T-helper 2 cell (primary cell): ENCODE results near the gene YTHDF2.

Experiments used
- DNase-seq, 5 experiments: peaks; one replicate each; pipeline versions ENCODE4 v3.0.0 to v3.0.0-alpha.2; 2012 to 2022

The YTHDF2 gene

DNA sequence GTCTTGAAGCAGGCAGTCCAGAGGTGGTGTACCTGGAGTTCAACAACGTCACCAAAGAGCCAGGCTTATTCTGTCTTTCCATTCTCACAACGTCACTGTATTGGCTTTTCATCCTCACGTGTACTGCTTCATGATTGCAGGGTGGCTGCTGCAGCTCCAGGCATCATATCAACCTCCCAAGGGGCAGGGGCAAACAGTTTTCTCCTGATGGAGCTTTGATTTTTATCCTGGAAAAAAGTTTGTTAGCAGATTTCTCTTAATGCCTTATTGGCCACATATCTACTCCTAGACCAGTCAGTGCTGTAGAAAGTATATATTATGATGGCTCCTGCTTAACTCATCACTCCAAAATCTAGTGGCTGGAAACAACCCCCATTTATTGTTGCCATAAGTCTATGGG, 66.9 kb downstream of the YTHDF2 start:
- no peak for DNase-seq

DNA sequence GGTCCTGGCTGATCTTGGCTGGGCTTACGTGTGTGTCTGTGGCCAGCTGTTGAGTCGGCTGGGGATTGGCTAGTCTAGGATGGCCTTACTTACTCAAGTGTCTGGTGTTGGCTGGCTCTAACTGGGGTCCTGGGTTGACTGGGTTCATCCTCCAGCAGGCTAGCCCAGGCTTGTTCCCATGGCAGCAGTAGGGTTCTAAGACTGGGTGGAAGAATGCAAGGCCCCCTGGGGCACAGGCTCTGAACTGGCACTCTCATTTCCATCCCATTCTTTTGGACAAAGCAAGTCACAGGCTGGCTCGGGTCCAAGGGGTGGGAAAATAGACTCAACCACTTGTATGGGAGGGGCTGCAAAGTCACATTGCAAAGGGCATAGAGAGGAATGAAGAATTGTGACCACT, 67.3 kb downstream of the YTHDF2 start:
- no peak for DNase-seq

- DNase-seq = no peak
These were observed 70.3 kb downstream of the YTHDF2 start for GRCh38 chr1:28807046-28807445.

DNA sequence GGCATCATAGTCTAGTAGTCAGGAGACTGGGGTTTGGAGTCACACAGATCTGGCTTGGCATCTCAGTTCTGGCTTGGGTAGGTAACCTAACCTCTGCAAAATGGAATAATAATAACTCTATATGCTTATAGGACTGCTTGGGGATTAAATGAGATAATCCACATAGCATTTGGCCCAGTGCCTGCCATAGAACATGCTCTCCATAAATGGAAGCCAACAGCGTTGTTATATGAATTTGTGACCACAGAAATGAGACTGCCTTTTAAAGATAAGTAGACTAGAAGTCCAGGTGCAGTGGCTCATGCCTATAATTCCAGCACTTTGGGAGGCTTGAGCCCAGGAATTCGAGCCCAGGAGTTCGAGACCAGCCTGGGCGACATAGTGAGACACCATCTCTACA, 71.2 kb downstream of the YTHDF2 start:
- DNase-seq = no peak

DNA sequence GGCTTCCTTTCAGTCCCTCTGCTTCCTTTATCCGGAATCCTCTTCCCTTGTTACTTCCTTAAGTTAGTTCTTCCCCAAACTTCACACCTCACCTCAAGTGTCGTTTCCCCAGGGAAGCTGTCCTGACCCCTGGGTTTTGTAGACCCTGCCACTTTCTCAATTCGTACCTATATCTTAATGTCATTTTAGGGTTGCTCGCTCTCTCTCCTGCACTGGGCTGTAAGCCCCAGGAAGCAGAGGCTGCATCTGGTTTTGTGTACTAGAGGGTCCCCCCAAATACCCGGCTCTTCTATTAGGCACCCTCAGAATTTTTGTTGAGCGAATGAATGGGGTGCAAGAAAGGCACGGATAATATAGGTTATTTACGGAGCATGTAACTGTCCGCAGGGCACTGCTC, 74.6 kb downstream of the YTHDF2 start:
- no peak for DNase-seq

DNA sequence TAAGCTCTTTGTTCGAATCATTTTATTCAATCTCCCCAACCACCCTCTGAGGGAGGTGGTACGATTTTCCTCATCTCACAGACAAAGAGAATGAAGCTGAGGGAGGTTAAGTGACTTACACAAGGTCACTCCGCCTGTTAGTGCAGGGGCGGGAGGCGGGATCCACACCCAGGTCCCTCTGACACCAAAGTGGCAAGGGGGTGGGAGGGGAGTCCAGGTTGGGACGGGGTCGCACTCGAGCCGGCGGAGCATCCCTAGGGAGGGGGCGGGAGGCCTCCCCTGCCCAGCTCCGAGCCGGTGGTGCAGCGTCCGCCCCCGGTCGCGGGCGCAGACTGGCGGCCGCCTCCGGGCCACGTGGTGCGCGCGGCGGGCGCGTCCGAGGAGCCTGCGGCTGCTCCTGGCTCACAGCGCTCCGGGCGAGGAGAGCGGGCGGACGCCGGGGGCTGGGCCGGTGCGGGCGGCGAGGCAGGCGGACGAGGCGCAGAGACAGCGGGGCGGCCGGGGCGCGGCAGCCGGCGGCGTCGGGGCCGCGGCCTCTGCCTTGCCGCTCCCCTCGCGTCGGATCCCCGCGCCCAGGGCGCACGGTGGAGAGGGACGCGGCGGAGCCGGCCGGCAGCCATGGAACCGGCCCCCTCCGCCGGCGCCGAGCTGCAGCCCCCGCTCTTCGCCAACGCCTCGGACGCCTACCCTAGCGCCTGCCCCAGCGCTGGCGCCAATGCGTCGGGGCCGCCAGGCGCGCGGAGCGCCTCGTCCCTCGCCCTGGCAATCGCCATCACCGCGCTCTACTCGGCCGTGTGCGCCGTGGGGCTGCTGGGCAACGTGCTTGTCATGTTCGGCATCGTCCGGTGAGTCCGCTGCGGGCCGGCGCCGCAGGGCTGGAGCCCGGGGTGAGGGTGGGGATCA, 75.3 kb downstream of the YTHDF2 start, which contains the start of gene OPRD1:
TSS of gene OPRD1 (plus strand) at position 405 of the 903 bp plus-strand sequence. CDS start at position 619, 214 bp downstream.
- DNase-seq = peak in 1 of 5 experiments; percentile 31

GRCh38 chr1:28812669-28813468, 76.1 kb downstream of the YTHDF2 start:
- no peak for DNase-seq

GRCh38 chr1:28813931-28814465, 77.3 kb downstream of the YTHDF2 start:
- no peak for DNase-seq

DNA sequence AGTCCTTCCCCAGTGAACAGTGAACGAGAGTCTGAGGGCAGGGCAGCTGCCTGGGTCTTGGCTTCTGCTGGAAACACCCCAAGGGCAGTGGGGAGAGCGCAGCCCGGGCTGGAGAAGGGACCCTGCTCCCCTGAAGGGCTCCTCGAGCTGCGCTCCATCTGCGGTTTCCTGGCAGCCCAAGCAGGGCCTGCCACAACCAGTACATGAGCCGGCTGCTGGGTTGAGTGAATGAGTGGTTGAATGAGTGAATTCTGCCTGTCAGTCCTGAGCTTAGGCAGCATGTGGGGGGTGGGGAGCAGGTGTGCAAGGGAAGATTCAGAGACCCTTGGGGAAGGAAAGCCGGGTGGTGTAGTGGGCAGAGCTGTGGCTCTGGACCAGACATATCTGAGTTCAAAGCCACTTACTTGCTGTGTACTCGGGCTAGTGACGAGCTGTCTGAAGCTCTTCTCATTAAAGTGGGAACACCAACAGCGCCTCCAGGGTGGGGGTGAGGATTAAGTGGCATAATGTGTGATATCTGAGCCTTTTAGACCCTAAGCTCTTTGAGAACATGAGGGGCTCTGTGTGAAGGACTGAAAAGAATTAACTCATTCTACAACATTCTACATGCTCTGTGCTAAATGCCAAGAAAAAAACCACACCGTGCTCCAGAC, 78.9 kb downstream of the YTHDF2 start:
- DNase-seq = peak in 1 of 5 experiments; percentile 22

GRCh38 chr1:28817133-28817532, 80.4 kb downstream of the YTHDF2 start:
- DNase-seq = no peak

- no peak for DNase-seq
These were observed 82.3 kb downstream of the YTHDF2 start for GRCh38 chr1:28819020-28819419.
